Measurements from ENCODE around the gene CENPM.
A peak's percentile ranks its signal among the peaks of the same experiment; 100 is the strongest.

CENPM gene

GRCh38 chr22:41946629-41947423, at the start of gene CENPM:
Gene CENPM, minus strand, starts transcription at chr22:41947152. Its CDS starts 76 bp downstream, at chr22:41947076.
- peak; percentile 95 for DNase-seq

- no peak for DNase-seq
Observed at GRCh38 chr22:41995211-41995610, 48.3 kb upstream of the CENPM start.

DNA sequence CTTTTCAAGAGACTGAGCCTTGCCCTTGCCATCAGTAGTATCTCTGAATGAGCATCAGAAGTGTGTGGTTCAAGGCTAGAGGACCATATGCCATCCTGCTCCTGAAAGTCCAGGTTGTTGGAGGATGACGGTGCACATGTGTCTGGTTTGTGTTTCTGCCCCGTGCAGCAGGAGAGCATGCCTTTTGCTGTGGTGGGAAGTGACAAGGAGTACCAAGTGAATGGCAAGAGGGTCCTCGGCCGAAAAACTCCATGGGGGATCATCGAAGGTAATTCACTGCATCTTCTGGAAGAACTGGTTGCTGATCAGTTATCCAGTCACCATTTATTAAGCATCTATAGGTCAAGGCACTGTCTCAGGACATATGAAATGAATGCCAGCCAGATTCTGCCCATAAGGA, 45.5 kb upstream of the CENPM start:
- DNase-seq: no peak

DNA sequence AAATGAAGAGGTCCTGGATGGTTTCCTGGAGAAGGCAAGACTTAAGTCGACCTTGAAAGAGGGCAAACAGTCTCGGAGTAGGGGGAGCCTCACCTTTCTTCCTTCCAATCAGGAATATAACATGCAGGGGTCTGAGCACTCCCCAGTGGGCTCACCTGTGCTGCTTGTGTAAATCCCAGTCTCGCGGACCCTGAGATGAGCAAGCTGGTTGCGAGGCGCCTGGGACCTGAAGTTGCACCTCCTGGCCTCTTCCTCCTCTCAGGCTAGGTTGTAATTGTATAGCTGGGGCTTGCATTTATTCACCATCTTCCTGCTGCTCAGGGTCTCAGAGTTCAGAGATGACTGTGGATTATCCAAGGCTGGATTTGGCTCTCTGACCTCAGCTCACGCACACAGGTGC, 44.2 kb upstream of the CENPM start:
- no peak for DNase-seq

DNA sequence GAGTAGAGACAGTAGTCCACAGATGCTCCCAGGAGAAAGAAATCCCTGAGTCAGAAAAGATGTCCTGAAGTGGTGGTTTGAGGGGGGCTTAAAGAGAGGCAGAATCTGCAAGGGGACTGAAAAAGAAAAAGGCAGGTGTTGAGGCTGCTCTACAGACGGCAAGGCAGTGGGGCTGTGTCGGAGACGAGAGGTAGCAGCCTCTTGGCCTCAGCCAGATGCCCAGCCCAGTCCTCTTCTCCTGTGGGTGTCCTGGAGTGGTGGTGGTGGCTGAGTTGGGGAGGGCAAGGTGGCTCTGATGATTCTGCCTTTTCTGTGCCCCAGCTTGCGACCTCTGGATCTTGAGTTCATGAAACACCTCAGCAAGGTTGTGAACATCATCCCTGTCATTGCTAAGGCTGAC, 42.3 kb upstream of the CENPM start:
- DNase-seq: no peak

- no peak for DNase-seq
Observed at GRCh38 chr22:41987276-41987675, 40.3 kb upstream of the CENPM start.

DNA sequence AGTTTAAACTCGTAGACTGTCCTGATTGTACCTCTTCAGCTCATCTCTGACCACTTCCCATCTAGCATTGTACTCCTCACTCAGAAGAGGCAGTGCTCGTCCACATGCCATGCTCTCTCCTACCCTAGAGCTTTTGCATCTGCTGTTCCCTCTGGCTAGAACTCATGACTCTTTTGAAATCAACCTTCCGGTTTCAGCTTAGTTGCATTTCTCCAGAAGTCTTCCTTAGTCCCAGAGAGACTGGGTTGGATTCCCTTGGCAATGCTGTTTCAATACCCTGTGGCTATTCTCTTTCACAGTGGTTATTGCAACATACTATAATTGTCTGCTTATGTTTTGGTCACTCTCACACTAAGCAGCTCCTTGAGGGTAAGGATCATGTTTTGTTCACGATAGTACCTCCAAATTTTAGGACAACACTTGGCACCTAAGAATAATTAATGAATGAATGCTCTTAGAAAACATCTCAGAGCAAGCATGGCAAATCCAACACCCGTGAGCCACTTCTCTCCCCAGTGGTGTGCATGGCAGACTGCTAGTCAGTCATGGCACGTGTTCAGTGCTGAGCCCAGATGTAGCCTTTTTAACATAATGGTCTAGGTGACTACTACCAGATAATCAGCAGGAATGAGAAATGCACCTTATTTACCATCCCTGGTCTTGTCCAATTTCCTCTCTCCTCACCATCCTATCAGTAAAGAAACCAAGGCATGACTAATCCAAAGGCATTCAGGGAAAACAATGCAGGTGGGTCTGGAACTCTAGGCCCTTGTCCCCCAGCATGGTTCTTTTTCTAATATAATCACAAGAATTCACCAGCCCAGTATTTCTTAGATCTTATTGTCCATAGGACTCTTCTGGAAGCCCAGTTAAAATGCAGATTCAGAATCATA, 36.8 kb upstream of the CENPM start:
- DNase-seq: no peak

DNA sequence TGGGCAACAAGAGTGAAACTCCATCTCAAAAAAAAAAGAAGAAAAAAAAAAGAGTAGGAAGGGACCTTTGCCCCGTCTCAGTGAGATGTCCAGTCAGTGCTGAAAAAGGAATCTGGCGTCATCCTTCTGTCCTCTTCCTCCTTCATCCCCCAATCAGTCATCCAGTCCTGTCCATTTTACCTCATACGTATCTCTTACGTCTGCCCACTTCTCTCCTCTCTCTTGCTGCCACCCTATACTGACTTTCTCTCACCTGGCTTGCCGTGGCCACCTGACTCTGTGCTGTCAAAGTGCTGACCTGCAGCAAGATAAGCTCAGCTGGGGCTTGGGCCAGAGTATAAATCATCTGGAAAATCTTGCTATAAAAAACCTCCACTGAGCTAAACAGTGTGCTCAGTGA, 35.9 kb upstream of the CENPM start:
- no peak for DNase-seq

DNA sequence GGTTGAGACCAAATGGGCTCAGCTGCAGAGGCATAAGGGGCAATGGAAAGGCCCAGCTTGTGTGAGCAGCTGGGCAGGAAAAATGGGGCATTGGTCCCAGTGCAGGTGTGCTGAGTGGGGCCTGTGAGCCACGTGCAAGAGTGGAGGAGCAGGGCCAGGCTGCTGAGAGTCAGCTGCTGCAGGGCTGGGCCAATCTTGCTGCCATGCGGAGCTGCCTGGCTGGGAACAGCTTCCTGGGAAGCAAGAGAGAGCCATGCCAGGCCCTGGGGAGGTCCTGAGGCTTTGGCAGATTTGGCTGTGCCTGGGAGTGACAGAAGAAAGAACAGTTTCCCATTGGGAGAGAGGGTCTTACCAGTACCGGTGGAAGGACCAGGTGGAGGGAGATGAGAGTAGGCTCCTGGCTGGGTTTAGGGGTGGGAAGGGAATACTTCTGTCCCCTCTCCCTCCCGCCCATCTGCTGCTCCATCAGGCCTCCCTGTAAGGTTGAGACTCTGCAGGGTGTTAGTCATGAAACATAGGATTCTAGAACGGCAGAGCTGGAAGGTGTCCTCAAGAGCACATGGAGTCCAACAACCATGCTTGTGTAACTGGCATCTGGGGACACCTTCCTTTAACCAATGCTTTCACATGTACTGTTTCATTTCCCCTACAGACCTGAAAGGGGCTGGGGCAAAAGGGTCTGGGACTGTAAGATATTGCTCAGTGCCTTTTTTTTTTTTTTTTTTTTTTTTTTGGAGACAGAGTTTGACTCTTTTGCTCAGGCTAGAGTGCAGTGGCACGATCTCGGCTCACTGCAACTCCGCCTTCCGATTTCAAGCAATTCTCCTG, 32.7 kb upstream of the CENPM start:
- DNase-seq: no peak

- no peak for DNase-seq
Observed at GRCh38 chr22:41978732-41979131, 31.8 kb upstream of the CENPM start.

DNA sequence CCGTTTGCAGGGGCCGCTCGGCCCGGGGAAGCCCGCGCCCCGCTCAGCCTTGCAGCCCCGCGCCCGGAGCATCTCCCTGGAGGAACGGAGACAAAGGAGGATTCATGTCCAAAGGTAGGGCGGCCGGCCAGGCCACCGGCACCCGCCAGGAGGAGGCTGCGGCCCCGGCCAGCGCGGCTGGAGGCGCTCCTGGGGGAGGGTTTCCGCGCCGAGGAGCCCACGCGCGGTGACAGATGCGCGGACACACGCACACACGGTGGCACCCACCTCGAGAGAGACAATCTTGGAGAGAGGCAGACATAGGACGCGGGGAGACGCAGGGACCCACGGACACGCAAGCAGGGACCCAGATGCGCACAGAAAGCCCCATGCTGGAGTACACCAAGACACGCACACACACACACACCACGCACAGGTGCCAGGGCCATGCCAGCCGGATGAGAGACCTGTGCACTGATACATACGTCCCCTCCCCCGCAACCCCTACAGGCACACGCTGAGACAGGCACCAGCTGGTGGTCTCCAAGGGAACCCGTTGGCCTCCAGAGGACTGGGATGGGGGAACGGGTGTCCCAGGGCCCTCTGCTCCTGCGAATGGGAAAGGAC, 30.1 kb upstream of the CENPM start:
- DNase-seq: no peak

DNA sequence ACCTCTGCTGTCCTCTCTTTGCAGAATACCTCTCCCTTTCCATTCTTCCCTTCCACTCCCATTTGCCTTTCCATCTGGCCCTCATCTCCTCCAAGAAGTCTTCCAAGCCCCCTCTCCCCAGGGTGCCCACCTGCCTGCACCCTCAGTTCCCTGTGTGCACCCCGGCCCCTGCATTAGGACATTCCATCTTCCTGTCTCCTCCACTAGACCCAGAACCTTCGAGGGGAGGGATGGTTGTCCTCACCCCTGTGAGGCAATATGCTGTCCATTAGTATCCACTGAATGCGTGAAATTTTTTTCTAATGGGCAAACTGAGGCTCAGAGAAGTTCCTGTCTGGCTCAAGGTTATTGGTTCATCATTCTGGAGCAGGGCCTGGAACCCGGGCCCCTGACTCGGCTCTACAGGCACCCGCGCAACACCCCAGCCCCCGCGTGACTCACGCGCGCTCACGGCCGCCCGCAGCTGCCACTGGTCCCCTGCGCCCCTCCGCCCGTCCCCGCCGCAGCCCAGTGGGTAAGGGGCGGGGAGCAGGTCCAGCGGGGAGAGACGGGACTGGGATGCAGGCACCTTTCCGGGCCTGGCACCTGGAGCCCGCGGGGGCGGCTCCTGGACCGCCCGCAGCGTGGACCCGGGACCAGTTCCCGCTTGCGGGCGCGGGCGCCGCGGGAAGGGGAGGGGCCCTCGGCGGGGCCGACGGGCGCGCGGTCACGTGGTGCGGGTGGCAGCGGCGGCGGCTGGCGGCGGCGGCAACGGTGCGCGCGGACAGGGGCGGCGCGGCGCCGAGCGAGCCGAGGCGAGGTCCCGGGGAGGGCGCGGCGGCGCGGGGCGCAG, 29.3 kb upstream of the CENPM start:
- no peak for DNase-seq

GRCh38 chr22:41975299-41976069, 28.5 kb upstream of the CENPM start:
- no peak for DNase-seq

GRCh38 chr22:41974691-41975290, 27.8 kb upstream of the CENPM start:
- DNase-seq: no peak

GRCh38 chr22:41971431-41971830, 24.5 kb upstream of the CENPM start:
- DNase-seq: no peak

DNA sequence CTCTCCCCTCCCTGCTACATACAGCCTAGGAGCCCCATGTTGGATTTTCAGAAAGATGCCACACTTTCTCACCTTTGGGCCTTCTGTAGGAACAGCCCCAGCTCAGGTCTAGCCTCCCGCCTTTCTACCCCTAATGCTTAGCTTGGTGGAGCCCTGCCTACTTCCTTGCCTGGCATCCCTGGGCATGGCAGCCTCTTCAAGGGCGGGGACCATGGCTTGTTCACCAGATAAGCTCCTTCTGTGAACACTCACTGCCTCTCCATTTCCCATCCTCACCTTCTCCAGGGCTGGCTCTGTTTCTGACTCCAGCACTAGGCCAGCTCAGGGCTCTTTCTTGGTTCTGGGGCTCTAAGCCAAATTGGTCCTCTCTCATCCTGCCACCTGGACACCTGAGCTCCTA, 23.6 kb upstream of the CENPM start:
- DNase-seq: no peak

DNA sequence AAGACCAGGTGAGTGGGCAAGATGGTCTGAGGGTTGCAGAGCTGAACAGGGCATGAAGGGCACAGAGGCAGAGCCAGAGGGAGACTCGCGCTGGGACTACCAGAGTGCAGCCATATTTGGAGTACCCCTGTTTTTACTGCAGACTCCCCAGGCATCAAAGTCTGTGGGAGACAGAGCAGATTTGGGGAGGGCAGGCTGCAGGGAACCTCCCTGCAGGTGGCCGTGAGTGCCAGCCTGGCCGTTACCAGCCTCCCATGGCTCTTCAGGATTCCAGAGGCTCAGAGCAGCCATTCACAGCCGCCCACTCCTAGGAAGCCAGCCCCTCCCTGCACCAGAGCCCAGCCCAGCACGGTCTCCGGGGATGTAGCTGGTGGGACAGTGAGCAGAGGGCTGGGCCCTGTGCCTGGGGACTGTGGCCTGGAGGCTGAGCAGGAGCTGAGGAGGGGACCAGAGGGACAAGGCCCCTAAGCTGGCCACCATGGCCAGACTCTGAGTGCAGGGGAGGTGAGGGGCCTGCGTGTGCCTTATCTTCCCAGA, 22.2 kb upstream of the CENPM start, which contains the start of gene SEPTIN3:
Gene SEPTIN3, plus strand, starts transcription at position 334 of the 537 bp plus-strand sequence. CDS start 2,050 bp downstream, outside the sequence.
- no peak for DNase-seq

GRCh38 chr22:41968601-41969000, 21.6 kb upstream of the CENPM start:
- DNase-seq: no peak

DNA sequence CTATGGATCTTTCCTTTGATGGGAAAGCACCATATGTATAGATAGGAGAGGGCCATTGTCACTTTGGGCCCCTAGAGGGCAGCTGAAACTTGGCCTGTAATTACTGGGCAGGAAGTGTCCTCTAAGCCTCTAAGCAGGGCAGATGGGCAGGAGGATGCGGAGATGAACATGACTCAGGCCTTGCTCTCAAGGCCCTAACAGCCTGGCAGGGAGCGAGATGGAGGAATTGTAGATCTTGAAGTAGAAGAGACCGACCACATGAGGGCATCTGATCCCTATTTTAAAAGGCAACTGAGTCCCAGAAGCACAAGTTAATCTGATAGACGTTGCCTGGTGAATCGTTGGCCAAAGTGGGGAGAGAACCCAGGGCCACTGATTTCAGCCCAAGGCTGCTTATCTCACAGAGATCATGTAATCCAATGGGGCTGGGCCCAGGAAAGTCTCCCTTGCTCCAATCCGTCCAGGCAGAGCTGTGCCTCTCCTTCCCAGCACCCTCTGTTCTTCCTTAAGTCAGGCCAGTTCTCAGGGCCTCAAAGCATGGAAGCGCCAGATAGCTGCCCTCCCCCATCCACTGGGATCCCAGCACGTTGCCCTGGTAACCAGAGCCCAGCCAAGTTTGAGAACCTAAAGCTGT, 19.8 kb upstream of the CENPM start:
- no peak for DNase-seq

DNA sequence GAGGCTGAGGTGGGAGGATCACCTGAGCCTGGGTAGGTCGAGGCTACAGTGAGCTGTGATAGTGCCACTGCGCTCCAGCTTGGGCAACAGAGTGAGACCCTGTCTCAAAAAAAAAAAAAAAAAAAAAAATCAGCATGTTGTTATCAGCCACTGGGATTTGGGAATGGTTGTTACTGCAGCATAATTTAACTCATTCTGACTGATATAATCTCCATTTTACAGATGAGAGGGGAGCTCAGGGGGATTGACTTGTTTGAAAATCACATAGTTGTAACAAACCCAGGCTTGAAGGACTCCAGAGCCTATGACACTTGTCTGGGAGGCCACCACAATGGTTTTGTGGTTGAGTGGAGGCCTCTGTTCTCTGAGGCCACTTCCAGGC, 19.3 kb upstream of the CENPM start:
- no peak for DNase-seq

Measured in GOT3 (cell line).